Measurements from ENCODE around the gene ENOX2.

ENOX2 gene

DNA sequence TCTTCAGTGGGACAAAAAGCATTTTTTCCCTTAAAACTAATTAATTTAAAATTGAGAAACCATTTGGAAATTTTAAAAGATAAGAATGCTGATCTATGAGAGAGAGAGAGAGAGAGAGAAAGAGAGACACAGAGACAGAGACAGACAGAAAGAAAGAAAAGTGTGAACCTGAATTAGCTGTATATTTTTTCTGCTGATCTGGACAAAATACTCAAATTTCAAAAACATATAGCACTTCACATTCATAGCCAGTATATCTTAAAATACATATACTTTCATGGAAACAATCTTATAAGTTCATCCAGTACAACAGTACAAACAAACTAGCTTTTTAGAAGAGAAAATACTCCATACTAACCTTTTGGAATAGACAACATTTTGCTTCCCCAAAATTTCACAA lies 18.4 kb downstream of the ENOX2 start:
- no peak for DNase-seq

DNA sequence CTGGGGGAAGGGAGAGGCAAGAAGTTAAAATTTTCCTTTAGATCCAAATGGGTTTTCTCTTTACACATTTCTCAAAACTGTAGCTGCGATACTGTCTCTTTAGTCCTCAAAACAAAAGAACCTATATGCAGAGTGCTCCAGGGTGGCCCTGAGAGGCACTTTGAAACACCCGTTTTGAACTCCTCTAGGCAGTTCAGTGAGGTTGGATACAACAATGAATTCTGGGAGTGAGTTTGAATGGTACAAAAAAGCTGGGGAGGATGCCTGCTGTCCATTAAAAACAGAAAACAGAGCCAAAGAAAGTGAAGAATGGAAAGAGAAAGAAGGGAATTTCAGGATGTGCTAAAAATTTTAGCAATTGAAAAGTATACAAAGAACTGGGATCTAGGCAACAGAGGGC lies 23.1 kb downstream of the ENOX2 start:
- DNase-seq: no peak

DNA sequence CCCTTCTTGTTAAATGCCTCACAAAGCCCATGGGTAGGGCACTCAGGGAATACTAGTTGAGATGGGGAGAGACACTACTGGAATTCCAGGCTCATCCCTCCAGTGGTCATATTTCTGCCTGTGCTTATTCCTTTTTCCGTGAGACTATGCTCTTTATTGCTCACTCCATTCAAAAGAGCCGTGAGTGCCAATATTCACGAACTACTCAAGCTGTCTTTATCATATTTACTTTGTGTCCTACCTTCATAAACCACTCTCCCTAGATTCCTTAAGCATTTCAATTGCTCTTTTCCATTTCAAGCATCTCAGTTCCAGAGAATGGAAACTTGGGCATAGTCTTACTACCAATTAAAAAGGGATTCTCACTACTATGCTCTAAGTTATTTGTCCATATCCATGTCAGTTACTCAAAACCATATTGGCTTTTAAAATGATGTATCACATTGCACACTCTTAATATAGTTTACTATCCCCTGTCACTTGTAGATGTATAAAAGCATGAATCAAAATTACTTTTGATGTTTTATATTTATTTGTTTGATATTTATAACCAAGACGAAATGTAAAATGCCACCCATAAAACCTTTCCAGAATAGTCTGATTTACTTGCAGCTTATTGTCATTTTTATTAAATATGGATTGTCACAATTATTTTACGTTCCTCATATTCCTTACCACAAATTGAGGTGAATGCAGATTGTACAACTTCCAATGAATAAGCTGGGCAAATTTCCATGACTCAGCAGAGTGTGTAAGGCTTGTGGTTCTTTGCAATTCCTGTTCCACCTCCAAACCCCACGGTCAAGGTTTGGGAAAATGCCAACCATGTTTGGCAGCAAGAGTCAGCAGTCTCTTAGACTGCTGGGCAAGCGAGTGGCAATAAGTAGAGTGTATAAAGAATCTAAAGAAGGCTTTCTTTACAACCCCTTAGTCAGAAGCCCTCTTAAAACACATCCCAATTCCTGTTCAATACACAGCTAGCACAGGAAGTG lies 24.4 kb downstream of the ENOX2 start:
- DNase-seq: peak; percentile 93

DNA sequence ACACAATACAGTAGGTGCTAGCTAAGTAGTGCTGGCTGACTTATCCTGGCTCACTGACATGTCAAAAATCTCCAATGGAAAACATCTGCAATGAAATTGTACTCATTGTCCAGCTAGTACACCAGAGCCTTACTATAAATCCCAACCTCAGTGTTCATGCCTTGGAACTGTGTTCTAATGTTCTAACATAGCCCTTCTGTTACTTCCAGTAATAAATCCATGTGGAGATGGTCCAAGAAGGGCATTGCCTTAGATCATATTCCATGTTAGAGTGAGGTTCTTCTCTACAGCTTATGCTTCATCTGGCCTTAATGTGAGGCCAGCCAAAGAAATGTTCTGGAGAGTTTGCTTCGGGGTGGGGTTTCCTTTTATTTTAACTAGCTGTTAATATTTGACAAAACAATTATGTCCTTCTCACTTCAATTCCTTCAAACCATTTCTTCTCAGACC lies 25.1 kb downstream of the ENOX2 start:
- no peak for DNase-seq

DNA sequence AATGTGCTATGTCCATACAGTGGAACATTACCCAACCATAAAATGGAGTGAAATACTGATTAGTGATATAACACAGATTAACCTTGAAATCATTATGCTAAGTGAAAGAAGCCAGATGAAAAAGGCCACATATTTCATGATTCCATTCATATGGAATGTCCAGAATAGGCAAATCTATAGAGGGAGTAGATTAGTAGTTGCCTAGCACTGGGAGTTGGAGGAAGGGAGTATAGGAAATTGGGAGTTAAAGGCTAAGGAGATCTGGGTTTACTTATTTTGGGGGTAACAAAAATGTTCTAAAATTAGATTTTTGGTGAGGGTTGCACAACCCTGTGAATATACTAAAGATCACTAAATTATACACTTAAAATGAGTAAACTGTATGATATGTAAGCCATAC lies 26.8 kb downstream of the ENOX2 start:
- DNase-seq: peak; percentile 35

DNA sequence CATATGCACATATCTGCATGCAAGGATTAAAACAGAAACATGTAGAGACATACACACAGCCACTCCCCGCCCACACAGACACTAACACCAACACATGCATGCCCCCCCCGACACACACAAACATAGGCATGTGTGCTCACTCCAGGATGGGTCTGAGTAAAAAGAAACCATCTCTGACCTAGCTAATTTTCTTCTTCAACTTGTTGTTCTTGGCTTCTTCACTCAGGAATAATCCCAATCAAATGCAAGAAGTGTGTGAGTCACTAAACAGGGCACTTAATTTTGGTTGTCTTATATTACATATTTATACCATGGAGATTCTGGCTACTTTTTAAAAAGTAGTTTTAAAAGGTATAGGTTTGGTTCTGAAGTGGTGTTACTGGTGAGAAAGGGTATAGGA lies 28.3 kb downstream of the ENOX2 start:
- DNase-seq: peak; percentile 45

DNA sequence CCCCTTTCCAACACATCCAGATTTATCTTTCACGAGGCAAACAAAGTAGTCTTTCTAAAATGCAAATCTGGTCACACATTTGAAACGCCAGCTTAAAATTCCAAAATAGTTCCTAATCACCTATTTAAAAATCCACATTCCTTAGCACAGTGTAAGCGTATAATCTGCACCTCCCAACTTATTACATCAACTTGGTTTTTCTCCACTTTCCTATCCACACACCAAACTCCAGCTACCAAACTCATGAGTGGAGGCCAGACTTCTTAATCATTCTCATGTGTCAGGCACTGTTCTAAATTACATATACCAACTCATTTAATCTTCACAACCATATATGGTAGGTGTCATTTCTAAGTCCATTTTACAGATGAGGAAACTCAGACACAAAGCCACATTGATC lies 33.8 kb downstream of the ENOX2 start:
- peak; percentile 43 for DNase-seq

DNA sequence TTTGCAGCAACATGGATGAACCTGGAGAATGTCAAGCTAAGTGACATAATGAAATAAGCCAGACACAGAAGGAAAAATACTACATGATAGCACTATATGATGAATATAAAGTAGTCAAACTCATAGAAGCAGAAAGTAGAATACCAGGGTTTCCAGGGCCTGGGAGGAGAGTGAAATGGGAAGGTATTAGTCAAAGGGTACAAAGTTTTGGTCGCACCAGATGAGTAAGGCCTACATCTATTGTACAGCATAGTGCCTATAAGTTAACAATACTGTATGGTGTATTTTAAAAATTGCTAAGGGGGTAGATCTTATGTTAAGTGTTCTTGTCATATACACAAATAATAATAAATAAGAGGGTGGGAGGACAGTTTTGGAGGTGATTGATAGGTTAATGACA lies 41.5 kb downstream of the ENOX2 start:
- DNase-seq: no peak

DNA sequence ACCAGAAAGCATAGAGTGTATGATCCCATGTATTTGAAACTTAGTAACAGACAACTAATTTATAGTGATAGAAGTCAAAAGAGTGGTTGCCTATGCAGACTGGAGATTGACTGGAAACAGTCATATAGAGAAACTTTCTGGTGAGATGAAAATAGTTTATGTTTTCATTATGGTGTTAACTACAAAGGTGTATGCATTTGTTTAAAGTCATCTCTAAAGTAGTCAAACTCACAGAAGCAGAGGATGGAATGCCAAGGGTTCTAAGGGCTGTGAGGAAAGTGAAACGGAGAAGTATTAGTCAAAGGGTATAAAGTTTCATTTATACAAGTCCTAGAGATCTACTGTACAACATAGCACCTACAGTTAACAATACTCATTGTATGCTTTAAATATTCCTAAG lies 45.8 kb downstream of the ENOX2 start:
- DNase-seq: no peak

DNA sequence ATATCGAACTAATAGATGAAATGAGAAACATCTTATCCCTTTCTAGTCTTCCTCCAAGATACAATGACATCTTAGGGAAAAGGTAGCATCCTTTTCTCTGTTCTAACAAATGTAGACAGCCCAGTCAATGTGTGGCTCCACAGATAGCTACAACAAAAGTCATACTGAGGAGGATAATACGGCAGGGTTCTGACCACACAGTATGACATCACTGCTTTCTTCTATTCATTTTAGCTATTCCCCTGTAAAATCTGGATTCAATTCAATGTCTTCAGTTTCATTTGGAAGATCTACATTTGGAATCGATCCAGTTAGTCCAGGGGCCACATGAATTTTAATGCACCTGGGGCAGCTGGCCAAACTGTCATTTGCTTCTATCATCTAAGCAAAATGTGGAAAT lies 51.4 kb downstream of the ENOX2 start:
- DNase-seq: peak; percentile 11

DNA sequence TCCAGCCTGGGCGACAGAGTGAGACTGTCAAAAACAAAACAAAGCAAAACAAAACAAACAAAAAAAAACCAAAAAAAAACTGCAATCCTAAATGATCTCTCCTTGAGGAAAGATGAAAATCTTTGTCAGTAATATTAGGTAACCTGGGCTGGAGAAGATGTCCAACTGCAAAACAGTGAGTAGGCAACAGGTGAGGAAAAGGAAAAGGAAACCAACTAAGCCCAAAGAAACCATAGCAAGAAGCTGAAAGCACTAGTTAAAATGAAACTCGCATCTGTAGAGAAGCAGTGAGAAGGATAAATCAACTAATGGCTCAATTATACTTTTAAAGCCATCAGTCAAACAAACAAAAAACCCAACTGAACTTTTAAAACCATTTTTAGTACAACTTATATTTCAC lies 54.2 kb downstream of the ENOX2 start:
- no peak for DNase-seq

DNA sequence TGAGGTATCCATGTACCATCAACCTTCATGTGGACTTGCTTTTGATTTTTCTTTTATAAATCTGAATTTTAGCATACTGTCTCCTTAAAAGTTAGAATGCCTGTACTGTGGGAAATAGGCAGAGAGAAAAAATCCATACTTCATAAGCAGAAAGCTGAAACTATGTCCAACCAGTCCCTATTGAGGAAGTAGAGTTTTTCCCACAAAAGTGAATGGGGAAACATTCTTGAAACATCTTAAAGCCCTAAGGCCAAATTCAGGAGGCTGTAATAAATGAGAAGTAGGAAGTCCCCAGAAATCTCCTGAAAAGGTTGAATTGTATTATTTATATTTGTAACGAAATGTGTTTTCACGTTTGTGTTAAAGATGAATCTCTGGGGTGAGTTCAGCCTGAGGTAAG lies 56.3 kb downstream of the ENOX2 start:
- DNase-seq: no peak

DNA sequence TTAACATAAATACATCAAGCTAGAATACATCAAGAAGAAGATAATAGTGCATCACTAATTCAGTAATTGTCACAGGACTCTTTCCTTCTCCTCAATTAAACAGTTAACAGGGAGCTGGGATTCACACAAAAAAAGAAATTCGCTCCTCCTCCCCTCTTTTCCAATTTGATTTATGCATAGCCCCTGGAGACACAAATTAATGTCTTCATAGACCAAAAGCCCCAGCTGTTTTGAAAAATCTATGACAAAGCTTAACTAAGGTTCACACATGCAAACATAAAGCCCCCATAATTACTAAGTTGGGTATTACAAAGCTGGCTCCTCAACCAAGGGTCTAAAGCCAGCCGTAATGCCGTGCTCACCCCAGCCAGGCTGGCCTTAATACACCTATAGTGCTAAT lies 61.2 kb downstream of the ENOX2 start:
- DNase-seq: no peak

DNA sequence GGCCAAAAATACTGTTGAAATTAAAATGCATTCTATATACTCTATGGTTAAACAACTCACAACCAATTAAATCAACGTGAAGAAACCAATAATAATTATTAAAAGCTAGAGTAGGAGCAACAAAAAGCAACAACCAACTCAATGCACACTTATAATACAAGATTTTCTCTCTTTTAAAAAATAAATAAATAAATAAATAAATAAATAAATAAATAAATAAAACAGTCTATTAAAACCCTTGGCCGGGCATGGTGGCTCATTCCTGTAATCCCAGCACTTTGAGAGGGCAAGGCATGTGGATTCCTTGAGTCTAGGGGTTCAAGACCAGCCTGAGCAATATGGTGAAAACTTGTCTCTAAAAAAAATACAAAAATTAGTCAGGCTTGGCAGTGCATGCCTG lies 62.7 kb downstream of the ENOX2 start:
- DNase-seq: no peak

DNA sequence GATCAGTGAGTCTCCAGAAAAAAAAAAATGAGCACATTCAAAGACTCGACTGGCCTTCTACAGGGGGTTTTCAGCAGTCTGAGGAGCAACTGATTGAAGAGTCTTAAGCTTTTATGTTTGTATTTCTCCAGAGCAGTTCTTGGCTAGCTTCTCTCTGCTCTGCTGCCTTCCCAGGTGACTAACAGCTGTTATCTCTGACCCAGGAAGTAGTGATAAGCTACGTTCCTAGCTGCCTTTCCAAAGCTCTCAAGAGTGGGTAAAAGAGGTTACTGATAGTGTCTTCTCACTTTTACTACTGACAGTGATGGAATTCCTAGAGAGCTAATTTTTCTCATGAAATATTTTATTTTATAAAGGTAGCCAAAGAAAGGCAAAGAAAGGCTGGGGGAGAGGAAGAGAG lies 66.6 kb downstream of the ENOX2 start:
- DNase-seq: peak; percentile 0

DNA sequence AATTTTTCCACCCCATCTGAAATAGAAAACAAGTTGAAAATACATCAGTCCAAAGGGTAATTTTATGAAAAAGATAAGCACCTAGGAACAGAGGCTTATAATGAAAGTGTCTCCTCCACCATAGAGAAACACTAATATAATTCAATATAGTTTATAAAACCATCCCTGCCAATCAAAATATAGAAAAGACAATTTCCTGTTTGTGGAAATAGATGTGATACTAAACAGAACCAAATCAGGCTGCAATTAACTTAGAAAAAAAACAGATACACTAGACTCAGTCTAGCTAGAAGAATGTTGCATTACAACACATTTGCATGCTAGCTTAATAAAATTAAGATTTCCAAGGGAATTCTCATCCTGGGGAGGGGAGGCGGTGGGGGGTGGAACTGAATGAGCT lies 68.2 kb downstream of the ENOX2 start:
- no peak for DNase-seq

DNA sequence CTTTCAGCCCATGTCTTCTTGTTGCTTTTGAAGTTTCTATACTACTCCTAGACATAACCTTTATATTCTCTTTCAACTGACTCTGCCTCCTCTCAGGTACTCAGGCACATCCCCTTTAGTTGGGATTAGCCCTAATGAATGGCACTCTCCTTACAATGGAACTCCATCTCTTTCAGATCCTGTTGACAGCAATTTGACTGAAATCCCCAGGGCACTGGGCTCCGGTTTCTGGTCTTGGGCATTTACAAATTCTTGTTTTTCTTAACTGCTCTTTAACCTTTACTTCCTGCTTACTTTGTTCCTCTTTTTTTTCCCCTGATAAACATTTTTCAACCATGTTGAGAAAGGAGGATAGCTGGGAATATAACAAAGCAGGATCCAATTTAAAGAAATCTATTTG lies 68.9 kb downstream of the ENOX2 start:
- no peak for DNase-seq

DNA sequence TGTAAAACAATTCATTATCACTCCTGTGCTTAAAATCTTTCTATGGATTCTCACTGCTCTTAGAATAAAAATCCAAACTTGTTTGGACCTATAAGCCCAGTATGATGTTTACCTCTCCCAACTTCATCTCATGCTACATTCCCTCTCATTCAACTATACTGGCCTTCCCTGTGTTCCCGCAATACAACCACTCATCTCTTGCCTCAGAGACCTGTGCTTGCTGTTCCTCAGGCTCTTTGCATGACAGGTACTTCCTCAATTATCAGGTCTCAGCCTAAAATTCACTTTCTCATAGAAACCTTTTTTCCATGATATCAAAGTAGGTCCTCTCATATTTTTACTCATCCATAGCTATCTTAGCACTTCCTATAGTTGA lies 71.7 kb downstream of the ENOX2 start:
- no peak for DNase-seq

DNA sequence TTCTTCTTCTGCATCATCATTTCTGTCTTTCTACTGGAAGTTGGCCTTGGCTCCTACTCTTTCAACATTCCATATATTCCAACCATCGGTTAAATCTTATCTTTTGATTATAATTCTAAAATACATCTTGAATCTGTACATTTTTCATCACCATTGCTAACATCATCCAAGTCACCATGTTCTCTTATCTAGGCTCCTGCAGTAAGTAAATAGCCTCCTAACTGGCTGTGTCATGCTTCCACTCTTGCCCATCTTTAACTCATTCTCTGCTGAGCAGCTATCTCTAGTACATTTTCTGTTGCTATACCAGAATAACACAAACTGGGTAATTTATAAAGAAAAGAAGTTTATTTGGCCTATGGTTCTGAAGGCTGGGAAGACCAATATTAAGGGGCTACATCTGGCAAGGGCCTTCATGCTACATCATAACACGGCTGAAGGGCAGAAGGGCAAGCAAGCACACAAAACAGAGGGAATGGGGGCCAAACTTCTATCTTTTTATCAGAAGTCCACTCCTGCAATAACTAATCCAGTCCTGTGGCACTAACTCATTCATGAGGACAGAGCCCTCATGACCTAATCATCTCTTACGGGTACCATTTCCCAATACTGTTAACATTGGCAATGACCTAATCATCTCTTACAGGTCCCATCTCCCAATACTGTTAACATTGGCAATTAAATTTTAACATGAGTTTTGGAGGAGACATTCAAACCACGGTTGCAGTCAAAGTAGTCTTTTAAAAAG lies 72.2 kb downstream of the ENOX2 start:
- DNase-seq: no peak

DNA sequence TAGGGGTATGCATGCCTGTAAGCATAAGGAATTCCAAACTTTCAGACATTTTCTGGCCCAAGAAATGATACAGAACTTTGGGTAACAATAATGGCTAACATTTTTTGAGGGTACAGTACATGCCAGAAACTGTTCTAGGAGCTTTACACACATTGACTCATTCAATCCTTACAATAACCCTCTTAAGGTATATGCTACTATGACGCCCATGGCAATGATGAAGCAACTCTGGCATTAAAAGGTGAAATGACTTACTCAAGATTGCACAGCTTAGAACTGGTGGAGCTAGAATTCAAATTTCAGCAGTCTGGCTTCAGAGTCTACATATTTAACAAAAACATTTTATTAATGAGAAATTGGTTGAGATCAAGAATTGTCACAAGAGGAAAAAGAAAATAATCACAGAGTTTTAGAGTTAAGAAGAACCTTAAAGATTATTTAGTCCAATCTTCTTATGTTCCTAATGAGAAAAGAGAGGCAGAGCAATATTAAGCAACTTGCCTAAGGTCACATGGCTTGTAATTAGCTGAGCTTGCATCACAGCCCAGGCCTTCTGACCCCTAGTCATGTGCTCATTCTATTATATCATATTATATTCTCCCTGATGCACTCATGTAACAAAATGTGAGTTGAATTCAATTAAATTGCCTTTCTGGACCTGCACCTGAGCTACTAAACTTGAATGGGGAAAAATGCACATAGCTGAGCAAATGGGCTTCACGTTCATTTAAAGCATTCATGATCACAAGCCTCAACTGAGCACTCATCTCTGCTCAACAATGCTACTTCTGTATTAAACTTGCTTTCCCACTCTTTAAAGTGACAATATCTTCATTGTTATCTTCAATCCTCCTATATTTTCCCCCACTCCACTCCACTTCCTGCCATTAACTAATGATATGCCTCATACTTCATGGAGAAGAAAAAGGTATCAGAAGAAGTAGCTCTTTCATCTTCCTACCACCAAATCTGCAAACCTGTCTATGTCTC lies 73.2 kb downstream of the ENOX2 start:
- no peak for DNase-seq

DNA sequence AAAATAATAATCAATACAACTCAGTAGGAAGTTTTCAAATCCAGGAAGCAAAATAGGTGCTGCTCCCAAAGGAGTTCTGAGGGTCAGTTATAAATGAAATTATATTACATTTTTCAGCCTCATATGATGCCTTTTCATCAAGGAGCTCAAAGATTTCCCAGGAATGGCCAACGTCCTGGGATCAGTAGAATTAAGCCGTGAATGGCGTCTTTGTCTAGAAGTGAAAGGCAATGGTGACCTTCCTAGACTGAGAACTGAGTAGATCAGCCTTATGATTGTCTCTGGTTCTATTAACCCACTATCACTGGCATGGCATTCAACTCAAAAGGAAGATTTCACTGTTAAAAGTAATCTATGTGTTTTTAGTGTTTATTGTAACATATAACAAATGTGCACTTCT lies 74.4 kb downstream of the ENOX2 start:
- DNase-seq: no peak

DNA sequence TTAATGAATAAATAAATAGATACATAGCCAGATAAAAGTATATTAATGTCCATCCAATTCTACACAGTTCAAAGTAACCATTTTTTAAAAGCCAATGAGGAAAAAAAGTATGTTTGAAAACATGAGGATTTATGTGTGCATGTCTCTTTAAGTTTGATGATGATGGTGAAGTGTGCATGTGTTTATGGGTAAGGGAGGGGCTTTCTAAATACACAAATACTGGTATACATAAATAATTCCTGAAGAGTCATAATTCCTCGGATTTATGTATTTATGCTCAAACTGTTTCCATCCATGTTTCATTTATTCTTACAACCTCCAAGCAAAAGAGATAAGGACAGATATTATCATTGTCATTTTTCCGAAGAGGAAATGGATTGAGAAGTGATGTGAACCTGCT lies 75.4 kb downstream of the ENOX2 start:
- no peak for DNase-seq

DNA sequence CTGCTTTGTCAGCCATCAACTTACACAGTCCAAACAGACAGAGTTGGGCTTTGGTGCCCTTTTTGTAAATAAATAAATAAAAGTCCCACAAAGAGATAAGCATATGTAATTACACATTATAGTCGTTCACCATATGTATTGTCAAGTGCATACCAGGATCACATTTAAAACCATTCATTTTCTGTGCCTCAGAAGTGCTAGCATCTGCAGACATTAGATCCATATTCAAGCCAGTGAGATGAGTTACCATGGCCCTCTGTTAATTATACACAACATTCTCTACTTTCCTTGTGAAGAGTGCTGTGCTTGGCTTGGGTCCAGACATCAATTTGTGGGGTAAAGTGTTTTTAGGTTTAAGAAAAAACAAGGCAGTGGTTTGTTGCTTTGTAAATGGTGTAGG lies 76.8 kb downstream of the ENOX2 start:
- no peak for DNase-seq

Measured in fibroblast of upper back skin (primary cell).